HG03439 (cell line): ENCODE measurements around the gene GRIA4.
A peak's percentile ranks its signal among the peaks of the same experiment; 100 is the strongest.
"Not testable (repeated sequence)": the region's sequence is repeated elsewhere in the genome, so short reads cannot be mapped to it uniquely, and the experiment has no call there.

Experiments
- ATAC-seq: cut with Tn5 transposase; IDR thresholded peaks from one replicate; pipeline ENCODE4 v1.9.1; 2021; ENCODE audit warnings: mild to moderate bottlenecking, moderate library complexity; ENCODE audit not compliant: unreplicated experiment

GRIA4 gene

DNA sequence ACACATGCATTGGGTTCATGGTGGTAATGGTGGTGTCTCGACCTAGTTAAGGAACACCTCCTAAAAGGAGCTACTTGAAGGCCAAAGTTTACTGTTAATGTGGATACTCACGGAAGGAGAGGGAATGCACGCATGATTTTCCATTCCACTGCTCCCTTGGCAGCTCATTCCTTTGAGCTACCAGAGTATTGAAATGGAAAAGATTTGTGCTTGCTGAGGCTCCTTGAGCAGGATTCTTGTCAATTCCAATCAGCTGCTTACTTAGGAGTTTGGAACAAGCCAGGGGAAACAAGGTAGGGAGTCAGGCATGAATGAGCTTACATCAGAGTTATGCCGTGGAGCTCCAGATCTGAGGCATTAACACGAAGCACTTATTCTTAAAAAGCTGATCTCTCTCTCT, 108.8 kb downstream of the GRIA4 start:
- ATAC-seq: no peak

DNA sequence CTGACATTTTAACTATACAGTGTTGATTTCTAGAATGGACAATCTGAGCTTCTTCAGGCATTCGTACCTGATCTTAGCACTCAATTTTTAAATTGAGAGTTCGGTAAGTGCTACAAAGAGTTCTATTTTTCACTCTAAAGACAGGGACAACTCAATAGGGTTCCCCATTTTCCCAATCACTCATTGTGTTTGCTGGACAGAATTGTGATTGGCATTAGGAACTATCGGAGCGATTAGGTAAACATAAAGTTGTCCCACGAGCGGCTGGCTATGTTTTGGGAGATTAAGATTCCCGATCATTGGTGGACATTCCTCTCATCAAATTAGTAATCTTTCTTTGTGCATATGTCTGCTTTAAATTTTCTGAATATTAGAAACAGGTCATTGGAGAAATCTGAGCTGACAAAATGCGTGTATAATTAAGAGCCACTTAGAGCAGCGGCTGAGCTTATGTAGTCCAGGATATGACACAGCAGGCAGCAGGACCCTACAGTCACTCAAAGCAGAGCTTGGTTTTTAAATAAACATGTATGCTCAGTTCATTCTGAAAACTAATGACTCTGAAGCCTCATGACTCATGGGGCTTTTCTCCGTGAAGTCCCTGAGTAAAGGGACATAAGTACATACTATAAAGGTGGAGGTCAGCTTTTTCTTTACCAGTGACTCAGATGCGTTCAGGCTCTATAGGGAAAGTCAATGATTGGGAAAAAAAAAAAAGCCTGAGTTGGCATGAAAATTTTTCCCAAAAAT, 109.4 kb downstream of the GRIA4 start:
- peak; percentile 91 for ATAC-seq

DNA sequence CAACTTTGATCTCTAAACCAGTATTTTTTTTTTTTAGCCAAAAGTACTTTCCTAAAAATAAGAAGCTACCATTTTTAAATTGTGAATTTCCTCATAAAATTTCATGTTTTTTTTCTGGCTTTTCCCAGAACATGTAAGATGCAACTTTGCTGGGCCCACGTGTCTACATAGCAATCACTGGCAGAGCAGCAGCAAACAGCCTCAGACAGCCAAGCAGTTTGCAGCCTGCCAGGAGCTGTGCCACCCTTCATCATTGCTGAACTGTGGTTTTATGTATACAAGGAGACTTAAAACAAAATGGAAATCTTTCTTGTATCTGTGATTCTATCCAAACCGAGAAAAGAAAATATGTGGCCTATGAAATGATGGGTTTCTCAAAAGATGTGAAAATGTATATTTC, 110.2 kb downstream of the GRIA4 start:
- no peak for ATAC-seq

DNA sequence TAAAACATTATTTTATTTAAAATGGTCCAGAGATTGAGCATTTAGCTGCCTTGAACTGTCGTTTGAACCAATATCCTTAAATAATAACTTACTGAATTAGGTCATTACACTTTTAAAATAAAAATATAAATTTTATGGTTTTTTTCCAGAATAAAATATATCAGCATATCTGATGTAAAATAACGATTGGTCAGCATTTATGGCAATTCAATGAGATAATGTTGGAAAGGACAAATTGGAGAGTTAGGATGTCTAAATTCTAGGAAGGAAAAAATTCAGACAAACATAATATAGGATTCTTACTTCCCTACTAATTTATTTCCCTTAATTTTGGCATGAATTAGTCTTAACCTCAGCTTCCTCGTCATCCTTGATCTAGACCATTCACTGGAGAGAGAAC, 113.4 kb downstream of the GRIA4 start:
- no peak for ATAC-seq

DNA sequence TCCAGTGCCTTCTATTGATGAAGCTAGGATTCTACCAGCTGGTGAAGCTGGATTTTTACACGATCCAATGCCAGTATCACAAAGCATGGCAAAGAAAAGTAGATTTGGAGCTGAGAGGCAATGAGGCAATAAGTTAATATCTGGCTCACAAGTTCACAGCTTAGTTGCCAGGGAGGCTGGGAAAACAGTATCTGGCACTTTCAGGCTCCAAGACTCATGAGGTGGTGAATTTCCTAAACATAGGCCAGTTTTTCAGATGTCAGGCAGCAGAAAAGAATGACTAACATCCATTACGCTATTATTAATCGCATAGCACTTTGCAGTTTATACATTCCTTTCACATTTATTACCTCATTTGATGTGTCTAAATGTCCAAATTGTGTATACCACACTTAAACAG, 122.7 kb downstream of the GRIA4 start:
- ATAC-seq: no peak

DNA sequence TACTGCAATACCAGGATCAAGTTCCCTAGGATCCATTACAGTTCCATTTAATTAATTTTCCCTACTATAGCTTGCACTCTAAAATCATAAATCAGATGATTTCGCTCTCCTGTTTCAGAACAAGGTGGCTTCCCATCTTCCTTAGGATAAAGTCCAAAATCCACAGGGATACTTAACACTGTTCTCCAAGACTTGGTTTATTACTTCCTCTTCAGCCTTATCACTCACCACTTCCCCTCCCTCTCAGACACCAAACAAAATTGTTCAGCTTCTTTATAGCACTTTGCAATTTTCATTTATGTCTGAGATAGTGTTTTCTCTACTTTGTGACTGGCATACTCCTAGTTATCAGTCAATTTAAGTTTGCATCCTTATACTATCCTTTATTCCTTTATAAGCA, 124.6 kb downstream of the GRIA4 start:
- no peak for ATAC-seq

DNA sequence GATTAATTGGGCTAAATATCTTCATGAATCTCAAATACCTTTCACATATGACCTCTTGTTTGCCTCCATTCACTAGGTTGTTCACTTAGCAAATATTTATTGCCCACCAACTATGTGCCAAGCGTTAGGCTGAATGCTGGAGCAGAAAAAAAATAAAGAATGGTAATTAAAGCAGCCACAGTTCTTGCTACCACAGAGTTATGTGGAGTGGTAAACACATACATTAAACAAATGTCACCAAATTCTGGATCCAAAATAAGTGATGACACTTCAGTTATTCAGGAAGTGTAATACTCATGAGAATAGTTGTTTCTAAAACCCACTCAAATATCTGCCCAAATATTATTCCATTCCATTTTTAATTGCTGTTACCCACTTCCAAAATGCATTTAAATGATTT, 128.4 kb downstream of the GRIA4 start:
- no peak for ATAC-seq

DNA sequence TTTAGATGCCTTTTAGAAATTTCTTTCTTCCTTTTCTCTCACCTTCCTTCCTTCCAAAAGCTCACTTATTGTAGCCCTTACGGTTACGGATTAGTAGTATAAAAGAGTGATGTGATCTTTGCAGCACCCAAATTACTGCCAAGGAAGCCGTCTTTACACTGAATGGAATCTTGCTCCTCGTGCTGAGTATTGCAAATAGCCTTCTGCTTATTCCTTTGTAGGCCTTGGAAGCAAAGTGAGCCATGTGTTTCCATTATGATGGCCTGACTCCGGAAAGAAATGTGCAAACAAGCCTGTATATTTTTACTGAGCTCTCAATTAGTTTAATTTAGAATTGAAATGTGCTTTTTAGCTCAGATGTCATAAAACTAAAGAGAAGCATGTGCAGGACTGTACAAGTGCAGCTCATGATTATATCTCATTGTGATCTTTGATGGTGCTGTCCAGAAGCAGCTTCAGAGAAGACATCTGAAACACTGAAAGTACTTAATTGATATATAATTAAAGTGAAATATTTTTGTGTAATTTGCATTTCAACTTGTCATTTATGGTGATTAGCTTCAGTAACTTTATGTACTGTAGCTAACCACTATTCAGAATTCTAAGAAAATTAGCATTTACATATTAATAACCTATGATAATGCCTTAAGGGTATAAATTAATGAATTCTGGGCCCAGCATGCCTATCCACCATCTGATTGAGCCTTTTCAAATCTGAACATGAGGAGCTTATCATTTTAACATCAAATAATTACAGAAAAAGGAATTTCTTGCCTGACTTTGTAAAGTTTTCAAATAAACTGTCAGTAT, 129.3 kb downstream of the GRIA4 start:
- ATAC-seq: no peak

DNA sequence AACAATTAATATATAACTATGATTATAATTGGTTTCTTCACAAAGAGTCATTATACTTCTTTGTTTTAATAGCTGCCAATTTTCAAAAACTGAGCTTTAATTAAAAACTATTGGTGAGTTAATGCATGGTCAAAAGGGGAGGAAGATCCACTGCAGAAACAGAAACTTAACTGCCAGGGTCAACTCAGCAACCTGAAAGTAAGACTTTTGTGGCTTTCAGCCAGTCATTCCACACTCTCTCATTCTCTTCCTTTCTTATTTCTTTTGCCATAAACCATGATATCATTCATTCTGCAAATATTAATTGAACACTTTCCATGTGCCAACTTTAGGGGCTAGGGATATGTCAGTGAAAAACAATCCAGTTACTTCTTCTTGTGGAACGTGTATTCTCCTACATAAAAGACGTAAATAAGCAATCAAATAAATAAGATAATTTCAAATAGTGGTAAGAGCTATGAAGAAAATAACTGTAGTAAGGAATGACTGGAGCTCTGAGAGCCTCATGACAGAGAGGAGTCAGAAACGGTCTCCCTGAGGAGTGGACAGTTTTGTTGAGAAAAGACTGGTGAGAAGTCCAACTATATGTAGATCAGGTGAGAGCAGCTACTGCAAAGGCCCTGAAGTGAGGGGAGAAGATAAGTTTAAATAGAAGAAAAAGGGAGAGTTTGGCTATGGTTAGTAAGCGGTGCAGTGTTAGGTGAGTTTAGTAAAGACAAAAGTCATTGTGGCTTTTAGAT, 130.5 kb downstream of the GRIA4 start:
- ATAC-seq: peak; percentile 90

DNA sequence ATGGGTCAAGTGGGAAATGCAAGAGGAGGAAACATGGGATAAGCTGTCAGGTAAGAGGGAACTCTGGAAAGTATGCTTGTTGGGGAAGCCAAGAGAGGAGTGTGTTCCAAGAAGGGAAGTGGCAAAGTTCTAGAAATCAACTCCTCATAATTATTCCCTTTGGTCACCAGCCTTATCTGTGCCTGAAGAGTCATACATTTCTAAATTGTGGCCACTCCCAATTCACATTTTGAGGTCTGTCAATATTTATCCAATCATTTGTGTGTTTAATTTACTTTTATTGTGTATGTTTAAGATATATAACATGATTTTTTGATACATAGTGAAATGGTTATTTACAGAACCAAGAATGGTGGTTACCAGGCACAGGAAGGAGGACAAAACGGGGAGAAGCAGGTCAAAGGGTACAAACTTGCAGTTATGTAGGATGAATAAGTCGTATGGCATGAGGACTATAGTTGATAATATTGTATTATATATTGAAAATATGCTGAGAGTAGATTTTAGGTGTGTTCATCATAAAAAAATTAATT, 131.7 kb downstream of the GRIA4 start:
- no peak for ATAC-seq

DNA sequence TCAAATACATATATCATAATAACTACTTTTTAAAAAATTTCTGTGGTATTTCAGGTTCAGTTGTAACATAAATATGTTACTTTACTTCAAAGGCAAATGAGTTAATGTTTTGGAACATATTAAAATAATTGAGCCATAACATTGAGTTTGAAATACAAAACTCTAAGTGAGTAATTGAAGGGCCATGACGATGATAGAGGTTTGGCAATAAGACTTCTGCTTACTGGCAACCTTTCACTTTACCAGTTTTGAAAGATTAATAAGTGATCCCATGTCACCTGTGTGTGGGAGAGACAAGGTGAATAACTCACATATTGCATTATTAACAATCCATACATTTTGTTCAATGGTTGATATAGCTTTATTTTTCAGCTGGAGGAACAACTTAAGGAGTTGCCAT, 144.4 kb downstream of the GRIA4 start:
- no peak for ATAC-seq

DNA sequence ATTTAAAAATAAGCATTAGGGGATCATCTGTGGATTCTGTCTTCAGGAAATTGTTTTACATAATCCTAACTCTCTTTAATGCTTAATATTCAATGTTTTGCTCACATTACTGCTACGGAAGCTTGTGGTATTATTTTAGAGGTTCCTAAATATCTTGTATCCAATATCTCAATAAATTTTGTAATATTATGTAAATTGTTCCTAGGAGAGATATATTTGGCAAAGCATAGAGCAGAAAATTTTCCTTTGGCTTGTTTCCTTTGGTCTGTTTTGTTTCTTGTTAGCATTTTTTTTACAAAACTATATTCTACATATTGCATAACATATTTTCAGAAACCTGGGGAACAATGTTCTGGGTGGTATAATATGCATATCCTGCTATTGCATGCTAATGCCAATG, 144.8 kb downstream of the GRIA4 start:
- no peak for ATAC-seq

DNA sequence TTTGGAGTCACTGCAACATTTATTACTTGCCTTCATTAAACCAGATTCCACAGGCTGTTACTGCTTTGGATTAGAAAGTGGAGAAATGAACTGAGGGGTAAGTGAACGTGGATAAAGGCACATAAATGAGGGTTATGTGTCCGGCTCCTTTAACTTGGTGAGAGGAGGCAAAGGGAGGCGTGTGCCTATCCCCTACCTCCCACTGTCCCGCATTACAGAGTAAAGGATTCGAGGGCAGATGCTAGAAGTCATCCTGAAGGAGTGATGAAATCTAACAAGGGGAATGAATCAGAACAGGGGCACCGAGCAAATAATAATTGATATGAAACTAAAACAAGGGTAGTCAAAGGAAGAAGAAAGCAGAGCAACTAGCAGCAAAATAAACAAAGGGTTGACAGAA, 147.2 kb downstream of the GRIA4 start:
- ATAC-seq: no peak

DNA sequence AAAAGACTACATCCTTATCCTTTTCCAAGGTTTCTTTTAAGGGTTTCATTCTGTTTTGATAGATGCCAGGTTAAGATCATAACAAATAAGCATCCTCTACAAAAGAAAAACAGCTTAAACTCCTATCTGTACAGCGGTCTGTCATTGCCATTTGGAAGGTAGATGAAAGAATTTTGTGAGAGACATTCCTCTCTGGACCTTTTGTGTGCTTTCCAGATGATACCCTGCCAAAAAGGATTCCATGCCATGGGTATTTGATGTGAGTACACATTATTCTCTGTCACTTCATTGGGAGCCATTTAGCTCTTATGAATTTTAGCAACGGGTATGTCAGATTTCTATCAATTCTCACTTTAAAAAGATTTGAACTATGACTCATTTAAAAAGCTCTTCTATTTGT, 153.7 kb downstream of the GRIA4 start:
- no peak for ATAC-seq

DNA sequence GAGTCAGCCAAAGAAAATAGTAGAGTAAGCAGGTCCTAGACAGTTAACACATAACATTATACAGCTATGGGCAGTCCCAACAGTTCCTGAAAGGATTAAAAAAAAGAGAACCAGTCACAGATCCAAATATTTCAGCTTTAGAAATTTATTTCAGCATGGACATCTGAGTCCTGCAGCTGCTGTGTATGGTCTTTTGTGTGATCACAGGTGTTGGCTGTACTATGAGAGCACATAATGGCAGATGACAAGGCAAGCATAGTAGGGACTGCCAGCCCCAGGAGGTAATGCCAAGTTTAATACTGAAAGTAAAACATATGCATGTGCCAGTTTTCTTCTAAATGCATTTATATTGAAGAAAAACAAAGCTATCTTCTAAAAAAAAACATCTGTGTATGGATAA, 158.1 kb downstream of the GRIA4 start:
- ATAC-seq: no peak

DNA sequence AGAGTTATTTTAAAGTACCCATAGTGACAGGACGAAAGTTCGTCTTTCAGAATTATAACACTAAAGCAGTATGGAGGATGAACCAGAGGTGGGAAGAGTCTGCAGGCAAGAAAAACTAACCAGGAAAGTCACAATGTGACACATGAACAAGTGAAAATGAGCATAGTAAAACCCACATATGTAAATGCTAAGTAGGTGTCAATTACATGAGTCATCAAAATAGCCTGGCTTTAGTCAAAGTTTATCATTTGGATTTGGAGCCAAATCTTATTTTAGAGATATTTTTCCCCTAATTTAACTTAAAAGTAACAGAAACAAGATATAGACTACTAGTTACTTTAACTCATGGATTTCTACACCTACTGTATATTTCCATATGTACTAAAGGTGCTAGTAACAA, 159.8 kb downstream of the GRIA4 start:
- ATAC-seq: no peak

DNA sequence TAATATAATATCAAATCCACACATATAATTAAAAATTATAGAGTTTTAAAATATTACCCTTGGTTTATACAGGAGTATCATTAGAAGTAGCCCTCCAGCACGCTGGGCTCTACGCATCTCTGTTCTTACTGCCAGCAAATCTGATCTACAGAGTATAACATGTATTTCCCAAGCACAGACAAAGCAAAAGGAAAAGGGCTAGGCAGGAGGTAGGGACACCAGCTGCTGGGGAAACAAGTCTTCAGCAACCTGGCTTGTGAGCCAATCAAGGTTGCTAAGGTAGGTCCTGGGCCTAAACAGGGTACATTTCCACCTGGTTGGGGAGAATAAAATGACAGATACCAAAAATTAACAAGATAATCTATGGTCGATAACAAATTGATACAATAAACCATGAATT, 163.6 kb downstream of the GRIA4 start:
- ATAC-seq: not testable (repeated sequence)

DNA sequence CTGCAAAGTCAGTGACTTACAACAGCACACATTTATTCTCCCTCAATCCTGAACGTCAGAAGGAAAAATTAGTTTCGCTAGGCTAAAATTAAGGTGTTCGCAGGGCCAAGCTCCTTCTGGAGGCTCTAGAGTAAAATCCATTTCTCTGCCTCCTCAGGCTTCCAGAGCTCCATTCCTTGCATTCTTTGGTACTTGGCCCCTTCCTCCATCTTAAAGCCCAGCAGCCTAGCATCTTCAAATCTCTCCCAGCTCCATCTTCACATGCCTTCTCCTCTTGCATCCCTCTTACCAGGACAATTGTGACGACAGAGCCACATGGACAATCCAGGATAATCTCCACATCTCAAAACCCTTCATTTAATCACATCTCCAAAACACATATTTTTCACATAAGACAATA, 165.0 kb downstream of the GRIA4 start:
- no peak for ATAC-seq

DNA sequence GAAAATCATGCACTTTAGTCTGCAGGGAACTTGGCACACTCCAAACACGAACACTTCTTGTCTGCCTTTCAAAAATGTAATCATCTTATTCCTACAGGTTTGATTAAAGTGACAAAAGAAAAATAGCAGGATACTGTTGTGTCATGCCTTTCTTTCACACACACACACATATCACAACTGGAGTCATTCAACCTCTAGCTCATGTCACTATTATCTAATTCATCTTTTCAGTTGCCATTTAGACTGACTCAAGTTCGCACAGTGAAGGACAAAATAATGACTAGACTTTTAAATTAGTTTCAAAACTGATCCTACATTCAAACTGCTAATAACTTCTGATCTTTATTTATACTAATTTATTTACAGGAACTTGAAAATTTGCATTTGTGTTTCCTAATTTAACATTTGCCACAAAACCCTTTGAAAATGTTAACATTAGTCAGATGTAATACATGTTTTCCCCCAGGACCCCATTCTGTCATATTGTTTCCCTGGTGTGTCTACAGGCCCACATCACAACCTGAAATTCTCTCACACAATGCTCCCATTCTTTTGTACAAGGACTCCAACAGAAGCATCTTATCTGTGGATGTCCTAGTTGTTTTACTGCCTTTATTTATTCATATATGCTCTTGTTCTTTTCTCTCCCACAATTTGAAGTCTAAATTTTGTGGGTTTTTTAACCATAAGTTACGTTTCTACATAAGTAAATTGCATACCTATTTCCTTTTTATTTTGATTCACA, 171.1 kb downstream of the GRIA4 start:
- ATAC-seq: no peak

DNA sequence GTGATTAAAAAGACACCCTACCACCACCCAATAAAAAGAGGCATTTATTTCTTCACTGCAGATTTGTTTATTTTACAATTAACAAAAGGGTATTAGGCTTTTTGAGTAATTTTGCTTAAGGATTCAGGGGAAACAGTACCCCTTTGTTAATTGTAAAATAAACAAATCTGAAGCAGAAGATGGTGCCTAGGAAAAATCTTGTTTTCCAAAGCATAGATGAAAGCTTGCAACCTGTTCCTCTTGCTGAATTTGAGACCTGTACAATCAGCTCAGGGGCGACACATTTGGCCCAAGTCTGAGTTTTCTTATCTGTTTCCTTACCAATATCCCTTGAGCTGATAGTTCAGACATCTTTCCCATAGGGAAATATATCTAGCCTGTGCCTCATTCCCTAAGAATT, 171.9 kb downstream of the GRIA4 start:
- ATAC-seq: no peak

DNA sequence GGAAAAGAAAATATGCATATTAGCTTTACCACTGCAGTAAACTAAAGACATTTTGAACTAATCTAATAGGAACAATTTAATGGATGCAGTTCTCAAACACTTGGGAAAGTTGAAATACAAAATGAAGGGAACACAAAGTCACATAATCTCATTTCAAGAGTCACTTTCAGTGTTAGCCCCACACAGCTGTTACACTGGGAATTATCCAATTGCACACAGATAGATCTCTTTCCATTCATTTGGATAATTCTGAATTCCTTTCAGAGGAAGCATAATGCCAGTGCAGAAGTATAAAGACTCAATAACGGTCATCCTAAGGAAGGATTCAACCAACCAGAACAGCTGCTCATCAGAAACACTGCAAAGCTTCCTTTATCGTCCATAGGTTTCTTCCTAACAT, 173.3 kb downstream of the GRIA4 start:
- no peak for ATAC-seq
